Liver (tissue), 3 donors: Measurements from ENCODE around the gene SNTA1.

Experiments
- REST ChIP-seq: IDR thresholded peaks from 2 replicates; pipeline ENCODE4 v1.6.1; 2016; ENCODE audit warnings: antibody characterized with exemption, mild to moderate bottlenecking
- RXRA ChIP-seq, 2 donors: IDR thresholded peaks; 2 replicates each; pipeline ENCODE4 v1.6.1; 2017 to 2018; ENCODE audit warnings: antibody characterized with exemption in 2 of 2, mild to moderate bottlenecking in 1 of 2
- TF ChIP-seq, protein P1 (sequence below): fragments of 150-350 bp; IDR thresholded peaks from 2 replicates; pipeline ENCODE4 v1.5.1; 2017; ENCODE audit warnings: improper control_type of control experiment, low read depth, low read length; ENCODE audit not compliant: missing input control
- TF ChIP-seq, protein P2 (sequence below): IDR thresholded peaks from 2 replicates; pipeline ENCODE4 v1.6.1; 2016; ENCODE audit warnings: antibody characterized with exemption
- donor health status: healthy.
- donor health status: healthy.

- TF ChIP-seq, protein P1, sequence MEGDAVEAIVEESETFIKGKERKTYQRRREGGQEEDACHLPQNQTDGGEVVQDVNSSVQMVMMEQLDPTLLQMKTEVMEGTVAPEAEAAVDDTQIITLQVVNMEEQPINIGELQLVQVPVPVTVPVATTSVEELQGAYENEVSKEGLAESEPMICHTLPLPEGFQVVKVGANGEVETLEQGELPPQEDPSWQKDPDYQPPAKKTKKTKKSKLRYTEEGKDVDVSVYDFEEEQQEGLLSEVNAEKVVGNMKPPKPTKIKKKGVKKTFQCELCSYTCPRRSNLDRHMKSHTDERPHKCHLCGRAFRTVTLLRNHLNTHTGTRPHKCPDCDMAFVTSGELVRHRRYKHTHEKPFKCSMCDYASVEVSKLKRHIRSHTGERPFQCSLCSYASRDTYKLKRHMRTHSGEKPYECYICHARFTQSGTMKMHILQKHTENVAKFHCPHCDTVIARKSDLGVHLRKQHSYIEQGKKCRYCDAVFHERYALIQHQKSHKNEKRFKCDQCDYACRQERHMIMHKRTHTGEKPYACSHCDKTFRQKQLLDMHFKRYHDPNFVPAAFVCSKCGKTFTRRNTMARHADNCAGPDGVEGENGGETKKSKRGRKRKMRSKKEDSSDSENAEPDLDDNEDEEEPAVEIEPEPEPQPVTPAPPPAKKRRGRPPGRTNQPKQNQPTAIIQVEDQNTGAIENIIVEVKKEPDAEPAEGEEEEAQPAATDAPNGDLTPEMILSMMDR: no peak
- TF ChIP-seq REST (no peak), RXRA (IDR thresholded peaks at IDR 0.05) (no peak)
- TF ChIP-seq, protein P2, sequence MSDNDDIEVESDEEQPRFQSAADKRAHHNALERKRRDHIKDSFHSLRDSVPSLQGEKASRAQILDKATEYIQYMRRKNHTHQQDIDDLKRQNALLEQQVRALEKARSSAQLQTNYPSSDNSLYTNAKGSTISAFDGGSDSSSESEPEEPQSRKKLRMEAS: no peak
These were observed 31.7 kb downstream of the SNTA1 start for GRCh38 chr20:33411711-33412483.
